ENCODE results near the gene VMAC.
A peak's percentile ranks its signal among the peaks of the same experiment; 100 is the strongest.

Gene VMAC

DNA sequence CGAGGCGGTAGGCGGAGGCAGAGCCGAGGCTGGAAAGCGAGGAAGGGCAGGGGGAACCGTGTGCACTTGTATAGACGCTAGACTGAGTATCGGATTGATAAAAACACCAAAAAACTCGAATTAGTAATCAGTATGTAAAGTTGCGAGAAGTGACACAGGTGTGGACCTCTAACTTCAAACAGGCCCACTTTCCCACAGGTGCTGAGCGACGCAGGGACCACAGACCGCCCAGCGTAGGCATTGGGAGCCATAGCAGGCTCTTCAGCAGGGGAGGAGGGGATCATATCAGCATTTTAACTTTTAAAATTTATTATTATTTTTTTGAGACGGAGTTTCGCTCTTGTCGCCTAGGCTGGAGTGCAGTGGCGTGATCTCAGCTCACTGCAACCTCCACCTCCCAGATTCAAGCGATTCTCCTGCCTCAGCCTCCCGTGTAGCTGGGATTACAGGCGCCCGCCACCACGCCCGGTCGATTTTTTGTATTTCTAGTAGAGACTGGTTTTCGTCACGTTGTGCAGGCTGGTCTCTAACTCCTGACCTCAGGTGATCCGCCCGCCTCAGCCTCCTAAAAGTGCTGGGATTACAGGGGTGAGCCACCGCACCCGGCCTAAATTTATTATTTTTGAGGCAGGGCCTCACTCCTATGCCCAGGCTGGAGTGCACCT, 574 bp downstream of the VMAC start:
- DNase-seq (ENCODE audit: low read depth): no peak

DNA sequence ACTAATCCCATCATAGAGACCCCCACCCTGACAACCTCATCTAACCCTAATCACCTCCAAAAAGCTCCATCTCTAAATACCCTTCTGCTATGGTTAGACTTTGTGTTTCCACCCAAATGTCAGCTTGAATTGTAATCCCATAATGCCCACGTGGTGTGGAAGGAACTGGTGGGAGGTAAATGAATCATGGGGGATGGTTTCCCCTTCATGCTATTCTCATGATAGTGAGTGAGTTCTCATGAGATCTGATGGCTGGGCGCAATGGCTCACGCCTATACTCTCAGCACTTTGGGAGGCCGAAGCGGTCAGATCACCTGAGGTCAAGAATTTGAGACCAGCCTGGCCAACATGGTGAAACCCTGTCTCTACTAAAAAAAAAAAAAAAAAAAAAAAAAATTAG, 2.6 kb downstream of the VMAC start:
- no peak for DNase-seq (ENCODE audit: low read depth)

DNA sequence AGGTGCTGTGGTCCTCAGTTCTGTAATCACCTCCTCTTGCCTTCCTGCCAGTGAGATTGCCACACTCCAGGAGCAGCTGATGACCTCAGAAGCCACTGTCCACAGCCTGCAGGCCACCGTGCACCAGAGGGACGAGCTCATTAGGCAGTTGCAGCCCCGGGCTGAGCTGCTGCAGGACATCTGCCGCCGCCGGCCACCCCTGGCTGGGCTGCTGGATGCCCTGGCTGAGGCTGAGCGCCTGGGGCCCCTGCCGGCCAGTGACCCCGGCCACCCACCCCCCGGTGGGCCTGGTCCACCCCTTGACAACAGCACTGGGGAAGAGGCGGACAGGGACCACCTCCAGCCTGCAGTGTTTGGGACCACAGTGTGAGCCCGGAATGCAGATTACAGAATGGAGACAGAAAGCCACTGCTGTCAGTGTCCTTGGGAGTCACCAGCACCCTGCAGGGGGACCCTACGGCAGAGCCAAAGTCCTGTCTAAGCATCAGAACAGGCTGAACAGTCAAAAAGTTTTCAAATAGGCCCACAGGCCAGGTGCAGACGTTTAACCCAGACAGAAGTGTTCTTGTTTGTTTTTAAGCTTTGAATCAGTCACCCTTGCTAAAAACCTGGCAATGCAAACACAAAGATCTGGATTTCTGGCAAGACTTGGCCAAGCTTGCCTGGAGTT, 4.2 kb downstream of the VMAC start:
- no peak for DNase-seq (ENCODE audit: low read depth)

DNA sequence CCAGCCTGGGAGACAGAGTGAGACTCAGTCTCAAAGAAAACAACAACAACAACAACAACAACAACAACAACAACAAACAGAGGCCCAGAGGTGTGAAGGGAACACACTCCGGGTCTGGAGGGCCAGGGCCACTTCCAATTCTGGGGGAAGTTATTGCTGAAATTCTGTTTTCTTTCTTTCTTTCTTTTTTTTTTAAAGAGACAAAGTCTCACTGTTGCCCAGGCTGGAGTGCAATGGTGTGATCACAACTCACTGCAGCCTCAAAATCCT, 5.9 kb downstream of the VMAC start:
- DNase-seq (ENCODE audit: low read depth): no peak

DNA sequence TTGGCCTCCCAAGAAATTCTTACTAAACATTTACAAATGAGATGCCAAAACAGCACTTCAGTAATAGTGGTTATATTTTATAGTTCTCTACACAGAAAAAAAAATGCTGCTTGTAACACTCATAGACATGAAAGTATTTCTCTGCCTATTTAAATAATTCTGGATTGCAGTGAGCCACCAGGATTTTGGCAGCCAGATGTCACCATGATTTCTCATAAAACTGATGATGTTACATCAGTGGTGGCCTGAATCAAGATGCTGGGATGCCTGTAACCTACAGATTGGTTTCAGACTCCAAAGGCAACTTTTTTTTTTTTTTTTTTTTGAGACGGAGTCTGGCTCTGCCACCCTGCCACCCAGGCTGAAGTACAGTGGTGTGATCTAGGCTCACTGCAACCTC, 6.7 kb downstream of the VMAC start:
- DNase-seq (ENCODE audit: low read depth): peak; percentile 48

DNA sequence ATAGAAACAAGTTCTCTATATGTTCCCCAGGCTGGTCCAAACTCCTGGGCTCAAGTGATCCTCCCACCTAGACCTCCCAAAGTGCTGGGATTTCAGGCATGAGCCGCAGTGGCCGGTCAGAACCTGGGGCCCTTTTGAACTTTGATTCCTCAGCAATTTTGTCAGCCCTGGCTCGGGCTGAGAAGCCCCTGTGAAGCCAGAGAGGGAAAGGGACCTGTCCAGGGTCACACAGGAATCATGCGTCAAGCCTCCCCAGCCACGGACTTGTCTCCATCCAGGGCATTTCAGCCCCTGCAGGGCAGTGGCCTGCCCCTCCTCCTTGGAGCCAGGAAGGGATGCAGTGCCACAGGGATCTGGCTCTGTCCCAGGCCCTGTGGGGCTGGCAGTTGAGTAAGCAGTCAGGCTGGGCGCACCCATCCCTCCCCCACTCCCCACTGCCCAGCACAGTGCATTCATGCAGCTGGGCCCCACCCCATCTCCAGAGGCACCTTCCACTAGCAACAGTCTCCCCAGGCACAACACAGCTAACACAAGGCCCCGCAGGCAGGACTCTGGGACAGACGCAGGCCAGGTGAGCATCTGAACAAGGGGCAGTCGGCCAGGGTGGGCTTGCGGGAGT, 9.2 kb downstream of the VMAC start, which contains the start of gene CAPS:
CAPS (plus strand) TSS at position 516 of the 619 bp plus-strand sequence. CDS start 153 bp downstream, outside the sequence.
- peak; percentile 79 for DNase-seq (ENCODE audit: low read depth)

DNA sequence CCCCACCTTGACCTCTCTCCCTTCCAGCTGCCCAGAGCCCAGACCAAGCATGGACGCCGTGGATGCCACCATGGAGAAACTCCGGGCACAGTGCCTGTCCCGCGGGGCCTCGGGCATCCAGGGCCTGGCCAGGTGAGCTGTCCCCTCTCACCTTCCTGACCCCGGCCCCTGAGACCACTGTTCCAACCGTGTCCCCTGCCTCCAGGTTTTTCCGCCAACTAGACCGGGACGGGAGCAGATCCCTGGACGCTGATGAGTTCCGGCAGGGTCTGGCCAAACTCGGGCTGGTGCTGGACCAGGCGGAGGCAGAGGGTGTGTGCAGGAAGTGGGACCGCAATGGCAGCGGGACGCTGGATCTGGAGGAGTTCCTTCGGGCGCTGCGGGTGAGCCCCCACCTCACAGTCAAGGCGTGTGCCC, 9.7 kb downstream of the VMAC start:
- no peak for DNase-seq (ENCODE audit: low read depth)

DNA sequence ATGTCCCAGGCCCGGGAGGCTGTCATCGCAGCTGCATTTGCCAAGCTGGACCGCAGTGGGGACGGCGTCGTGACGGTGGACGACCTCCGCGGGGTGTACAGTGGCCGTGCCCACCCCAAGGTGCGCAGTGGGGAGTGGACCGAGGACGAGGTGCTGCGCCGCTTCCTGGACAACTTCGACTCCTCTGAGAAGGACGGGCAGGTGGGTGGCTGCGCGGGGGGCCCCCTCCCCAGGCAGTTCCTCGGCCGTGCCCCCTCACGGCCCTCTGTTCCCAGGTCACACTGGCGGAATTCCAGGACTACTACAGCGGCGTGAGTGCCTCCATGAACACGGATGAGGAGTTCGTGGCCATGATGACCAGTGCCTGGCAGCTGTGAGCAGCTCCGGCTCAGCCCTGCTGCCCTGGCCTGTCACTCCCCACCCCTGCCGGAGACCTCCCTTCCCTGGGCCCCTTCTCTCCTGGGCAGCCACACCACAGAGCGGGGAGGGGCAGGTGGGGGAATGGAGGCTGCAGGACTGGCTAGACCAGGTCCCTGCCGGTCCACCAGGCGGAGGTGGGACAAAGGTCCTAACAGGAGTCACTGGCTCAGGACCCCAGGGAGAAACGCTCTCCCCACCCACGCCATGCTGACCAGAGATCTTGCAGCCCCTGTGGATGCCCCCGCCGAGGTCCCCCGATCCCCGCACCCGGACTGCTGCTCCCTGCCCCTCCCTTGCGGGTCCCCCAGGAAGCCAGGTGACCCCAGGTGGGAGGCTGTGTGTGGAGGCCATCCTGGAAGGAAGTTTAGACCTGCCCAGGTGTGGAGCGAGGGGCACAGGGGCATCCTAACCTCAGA, 10.5 kb downstream of the VMAC start:
- no peak for DNase-seq (ENCODE audit: low read depth)

DNA sequence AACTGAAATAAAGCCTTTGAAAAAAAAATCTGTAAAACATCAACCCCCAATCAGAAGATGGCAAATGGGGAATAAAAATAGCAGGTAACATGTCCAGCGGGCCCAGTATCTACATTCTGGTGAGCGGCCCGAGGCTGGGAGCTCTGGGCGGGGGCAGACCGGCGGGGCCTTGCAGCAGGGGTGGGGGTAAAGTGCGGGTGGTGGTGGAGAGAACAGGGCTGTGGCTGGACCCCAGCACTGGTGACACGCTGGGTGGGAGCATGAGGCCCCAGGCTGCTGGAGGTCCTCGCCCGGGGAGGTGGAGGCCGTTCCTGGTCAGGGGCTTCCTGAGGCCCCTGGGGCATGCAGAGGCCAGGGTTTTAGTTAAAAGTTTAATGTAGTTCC, 11.1 kb downstream of the VMAC start:
- DNase-seq (ENCODE audit: low read depth): no peak

DNA sequence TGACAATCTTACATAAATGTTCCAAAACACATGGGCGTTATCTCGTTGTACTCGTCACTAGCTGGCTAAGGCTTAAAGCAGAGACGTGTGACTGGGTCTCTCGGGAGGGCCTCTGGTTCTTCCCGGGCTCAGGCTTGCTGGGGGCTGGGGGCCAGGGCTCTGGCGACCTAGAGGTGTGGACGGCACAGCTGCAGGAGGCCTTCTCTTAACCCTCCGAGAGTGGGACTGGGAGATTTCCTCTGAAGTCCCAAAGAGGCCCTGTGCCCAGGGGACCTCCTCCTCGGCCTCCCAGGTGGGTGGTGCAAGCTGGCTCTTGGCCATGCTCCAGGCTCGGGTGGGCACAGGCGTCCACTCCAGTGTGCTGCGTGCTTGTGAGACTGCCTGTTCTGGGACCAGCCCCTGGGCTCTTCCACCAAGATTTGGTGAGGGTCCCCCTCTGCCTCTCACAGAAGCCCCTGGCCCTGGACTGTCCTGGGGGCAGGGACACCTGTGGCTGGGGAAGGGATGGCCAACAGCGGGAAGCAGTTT, 11.6 kb downstream of the VMAC start:
- no peak for DNase-seq (ENCODE audit: low read depth)

DNA sequence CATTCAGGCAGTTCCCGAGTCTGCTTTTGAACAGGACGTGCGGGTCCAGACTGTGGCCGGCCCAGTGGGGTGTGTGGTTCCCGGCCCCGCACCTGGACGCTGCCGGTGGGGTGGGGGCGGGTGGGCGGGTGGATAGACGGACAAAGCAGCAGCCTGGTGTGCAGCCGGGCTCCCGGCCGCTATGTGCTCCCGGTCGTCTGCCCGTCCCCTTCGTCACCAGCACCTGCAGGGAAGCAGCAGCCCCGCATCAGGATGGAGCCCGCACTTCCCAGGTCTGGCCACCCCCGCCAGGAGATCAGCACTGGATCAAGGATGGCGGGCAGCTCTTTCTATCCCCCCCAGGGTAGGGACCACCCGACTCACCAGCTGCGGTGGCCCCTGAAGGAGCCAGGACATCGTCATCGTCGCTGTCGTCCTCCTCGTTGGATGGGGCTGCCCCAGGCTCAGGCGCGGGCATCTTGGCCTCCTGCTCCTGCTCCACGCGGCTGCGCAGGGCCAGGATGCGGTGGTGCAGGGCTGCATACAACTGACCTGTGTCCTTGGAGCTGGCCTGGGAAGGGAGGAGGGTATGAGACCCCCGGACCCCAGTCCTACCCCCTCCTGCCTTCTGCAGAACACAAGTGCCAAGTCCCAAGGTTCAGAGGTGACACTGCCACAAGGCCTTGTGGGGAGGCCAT, 12.9 kb downstream of the VMAC start:
- DNase-seq (ENCODE audit: low read depth): no peak

DNA sequence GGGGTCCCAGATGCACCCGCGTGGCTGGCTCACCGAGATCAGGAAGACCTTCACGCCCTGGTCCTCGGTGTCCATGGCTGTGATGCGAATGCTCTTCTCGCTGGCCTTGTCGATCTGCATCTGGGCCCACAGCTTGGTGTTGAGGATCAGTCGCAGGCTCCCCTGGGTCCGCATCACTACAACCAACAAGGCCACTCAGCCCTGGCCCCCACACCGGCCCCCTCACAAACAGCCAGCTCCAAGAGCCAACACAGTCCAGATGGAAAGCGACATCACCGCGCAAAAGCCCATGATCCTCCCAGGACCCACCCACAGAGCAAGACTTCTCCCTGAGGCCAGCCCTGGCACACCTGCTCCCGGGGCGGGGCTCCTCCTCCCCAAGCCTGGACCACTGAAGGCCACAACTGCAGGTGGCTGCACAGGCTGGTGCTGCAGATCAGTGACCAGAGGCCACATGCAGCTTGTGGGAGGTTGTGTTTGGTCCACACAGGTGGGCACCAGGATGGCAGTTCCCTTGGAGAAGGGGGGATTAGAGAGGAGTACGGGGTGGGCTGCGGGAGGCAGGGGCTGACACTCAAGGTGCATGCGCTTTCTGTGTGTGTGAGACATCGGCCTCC, 13.9 kb downstream of the VMAC start:
- no peak for DNase-seq (ENCODE audit: low read depth)

DNA sequence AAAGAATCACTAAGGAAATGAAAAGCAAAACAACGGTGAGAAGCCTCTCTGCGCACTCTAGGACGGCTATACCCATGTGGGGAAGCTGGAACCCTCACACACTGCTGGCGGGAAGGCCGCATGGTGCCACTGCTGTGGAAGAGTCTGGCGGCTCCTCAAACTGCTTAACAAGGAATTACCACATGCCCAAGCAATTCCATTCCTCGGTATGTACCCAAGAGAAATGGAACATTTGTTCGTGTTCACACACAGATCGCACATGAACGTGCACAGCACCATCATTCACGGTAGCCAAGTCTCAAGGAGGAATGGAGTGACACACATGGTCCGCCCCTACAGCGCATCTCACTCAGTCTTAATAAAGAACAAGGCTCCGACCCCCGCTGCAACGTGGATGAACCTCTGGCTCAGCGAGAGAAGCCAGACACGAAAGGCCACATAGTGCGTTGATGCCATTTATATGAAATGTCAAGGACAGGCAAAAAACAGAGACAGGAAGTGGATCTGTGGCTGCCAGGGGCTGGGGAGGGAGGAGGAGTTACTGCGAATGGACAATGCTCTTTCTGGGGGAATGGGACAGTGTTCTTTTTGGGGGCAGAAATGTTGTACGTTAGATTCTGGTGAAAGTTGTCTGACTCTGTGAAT, 17.0 kb downstream of the VMAC start:
- no peak for DNase-seq (ENCODE audit: low read depth)

DNA sequence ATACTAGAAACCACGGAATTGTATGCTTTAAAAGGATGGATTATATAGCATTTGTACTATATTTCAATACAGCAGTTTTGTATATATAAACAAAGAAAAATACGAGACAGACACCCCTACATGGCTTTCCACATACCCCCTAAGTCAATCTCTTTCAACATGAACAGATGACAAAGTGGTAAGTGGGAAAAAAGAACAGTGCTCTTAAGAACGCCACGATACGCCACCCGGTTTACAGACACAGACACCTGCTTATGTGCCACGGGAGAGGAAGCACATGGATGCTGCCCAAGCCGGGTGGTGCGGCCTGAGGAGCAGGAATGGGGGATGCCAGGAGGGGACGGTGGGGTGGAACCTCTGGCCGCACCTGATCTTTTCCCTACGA, 17.5 kb downstream of the VMAC start:
- DNase-seq (ENCODE audit: low read depth): no peak

DNA sequence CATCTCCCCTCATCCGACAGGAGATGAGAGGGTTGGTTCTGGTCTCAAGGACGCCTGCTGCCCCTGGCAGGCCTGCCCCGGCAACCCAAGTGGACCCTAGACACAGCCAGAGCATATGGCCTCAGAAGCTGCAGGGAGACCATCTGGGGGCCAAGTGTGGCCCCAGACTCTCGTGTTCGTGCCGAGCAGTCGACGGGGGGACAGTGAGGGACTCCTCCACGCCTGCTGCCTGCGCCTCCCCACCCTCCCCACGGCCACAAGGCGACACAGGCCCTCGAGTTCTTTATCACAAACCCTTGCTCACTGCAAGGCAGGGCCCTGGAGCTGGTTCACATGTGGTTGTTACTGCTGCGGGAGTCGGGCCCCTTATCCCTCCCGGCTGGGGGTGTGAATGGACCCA, 18.7 kb downstream of the VMAC start:
- no peak for DNase-seq (ENCODE audit: low read depth)

DNA sequence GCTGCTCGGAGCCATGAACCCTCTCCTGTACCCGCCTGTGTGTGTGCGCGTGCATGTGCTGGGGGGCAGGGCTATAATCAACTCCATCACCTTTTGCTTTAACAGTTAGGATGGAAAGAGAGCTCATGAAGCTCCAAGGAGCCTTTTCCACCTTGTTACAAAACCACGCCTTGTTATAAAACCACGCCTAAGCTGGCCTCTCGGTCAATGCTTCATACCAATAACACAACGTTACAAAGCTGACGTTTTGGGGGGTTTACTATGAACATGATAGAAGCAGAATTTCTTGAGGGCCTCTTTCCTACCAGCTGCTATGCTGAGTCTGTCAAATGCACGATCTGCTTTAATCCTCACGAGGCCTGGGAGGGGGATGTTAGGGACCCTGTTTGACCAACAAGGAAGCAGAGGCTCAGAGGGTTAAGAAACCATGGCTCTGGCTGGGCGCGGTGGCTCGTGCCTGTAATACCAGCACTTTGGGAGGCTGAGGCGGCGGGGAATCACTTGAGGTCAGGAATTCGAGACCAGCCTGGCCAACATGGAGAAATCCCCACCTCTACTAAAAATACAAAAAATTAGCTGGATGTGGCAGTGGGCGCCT, 21.3 kb downstream of the VMAC start:
- no peak for DNase-seq (ENCODE audit: low read depth)

DNA sequence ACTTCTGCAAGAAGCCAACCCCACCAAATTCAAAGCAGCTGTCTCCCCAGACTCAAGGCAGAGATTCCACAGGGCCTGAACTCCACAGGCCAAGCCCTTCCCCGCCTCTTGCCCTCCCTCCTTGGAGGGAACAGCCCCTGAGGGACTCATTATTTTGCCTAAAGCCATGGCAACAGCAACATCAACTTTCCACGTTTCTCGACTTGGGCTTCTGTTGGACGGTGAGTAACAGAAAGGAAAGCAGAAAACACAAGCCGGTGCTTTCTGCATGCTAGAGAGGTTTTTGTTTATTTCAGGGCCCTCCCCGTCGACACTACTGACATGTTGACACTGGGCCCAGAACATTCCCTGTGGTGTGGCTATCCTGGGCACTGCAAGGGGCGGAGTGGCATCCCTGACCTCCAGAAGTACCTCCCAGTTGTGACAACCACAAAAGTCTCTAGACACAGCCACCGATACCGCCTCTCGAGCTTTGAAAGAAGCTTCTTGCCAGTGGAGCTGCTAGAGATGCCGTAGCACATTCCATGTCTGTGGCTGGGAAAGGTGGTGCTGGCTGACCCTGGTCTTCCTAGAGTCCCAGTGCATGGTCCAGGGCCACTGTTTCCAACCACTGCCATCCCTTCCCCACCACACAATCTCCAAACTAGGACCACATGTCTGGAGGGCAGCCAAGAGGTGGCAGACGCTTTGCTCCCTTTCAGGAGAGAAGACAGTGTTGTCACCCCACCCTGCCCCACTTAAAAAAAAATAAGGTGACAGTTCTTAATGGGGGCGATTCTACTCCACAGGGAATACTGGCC, 22.2 kb downstream of the VMAC start:
- DNase-seq (ENCODE audit: low read depth): peak; percentile 74

DNA sequence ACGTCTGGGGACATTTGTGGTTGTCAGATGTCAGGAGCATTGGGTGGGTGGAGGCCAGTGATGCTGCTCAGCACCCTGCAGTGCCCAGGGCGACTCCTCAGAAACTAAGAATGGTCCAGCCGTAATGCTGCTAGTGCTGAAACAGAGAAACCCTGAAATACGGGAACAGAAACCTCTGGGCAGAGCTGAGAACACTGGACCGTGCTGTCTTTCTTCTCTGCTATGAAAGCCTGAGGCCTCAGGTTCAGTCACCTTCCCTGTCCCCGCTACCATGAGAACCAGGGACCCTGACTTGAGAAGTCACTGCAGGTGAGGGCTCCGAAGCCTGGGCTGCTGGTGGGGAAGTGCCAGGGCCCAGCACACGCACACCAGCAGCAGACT, 22.8 kb downstream of the VMAC start:
- DNase-seq (ENCODE audit: low read depth): no peak

DNA sequence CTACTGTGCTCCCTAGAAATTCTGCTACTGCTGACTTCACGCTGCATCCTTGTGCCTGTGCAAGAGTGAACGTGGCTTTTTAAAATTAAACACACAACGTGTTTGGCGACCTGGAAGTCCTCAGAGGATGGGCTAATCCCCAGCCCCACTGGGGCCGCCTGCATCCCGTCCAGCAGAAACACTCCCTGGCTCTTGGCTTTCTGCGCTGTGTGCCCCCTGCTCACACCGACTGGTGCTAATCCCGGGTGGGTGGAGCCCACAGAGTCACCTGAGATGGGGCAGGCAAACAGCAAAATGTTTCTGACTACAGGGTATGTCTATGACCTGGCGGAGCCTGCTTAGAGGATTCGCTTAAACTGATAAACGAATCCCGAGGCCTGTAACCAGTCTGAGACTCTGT, 24.5 kb downstream of the VMAC start:
- no peak for DNase-seq (ENCODE audit: low read depth)

DNA sequence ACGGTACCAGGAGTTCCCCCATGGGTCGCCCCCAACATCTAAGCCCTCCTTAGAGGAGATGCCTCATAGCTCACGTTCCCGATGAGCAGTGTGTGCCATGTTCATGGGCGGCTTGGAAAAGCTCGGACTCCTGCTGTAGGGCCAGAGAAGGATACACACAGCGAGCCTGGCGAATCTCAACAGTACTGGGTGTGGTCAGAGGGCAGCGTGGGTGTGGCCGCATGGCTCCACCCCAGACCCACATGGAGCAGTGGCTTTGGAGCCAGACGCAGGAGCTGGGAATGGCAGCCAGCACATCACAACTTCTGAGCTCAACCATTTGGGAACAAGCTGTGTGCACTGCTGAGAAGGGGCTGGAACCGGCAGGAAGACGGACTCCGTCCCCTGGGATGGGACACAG, 25.0 kb downstream of the VMAC start:
- DNase-seq (ENCODE audit: low read depth): no peak
